Hair follicular keratinocyte (primary cell): ENCODE measurements around the gene NADK. TPM values are rescaled to one million over a fixed set of nuclear protein-coding genes. Genes with fewer than 3 reads are reported as not detected.

ENCODE experiments used
- total RNA-seq: library from RNA; depleted of rRNA; stranded (reverse); fragments of >200 nt; gene quantifications from 2 replicates; pipeline ENCODE4 v1.2.3, GENCODE V29; 2015

NADK gene, protein sequence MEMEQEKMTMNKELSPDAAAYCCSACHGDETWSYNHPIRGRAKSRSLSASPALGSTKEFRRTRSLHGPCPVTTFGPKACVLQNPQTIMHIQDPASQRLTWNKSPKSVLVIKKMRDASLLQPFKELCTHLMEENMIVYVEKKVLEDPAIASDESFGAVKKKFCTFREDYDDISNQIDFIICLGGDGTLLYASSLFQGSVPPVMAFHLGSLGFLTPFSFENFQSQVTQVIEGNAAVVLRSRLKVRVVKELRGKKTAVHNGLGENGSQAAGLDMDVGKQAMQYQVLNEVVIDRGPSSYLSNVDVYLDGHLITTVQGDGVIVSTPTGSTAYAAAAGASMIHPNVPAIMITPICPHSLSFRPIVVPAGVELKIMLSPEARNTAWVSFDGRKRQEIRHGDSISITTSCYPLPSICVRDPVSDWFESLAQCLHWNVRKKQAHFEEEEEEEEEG
- total RNA-seq, result 30.9 and 48.6 TPM in 2 replicates

DNA sequence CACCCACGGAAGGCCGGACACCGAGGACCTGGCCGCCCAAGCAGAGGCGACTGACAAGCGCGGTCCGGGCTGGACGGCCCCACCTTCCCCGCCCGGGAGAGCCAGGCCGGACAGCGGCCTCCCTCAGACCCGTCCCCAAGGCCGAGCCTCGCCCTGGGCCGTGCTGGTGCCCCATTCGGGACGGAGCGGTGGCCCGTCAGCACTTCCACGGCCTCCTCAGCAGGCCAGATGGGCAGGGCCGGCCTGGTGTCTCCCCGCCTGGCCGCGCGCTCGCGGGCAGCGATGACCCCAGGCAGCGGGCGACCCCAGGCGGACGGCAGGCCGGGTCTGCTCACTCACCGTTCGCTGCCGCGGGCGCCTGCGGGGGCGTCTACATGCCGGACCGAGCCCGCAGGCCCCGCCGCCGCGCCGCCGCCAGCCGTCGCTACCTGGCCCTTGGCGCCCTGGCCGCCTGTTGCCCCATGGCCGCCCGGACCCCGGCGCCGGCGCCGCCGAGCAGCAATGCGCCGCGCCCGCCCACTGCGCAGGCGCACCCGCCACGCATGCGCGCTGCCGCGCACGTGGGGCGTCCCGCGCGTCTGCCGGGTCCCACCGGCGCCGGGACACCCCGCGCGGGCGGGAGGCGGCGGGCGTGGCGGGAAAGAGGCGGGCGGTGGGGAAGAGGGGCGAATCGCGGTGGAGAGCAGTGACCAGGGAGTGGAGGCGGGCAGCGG, at the start of gene NADK:
NADK (minus strand) TSS at position 521 of the 713 bp plus-strand sequence. CDS start 13,064 bp downstream, outside the sequence.

DNA sequence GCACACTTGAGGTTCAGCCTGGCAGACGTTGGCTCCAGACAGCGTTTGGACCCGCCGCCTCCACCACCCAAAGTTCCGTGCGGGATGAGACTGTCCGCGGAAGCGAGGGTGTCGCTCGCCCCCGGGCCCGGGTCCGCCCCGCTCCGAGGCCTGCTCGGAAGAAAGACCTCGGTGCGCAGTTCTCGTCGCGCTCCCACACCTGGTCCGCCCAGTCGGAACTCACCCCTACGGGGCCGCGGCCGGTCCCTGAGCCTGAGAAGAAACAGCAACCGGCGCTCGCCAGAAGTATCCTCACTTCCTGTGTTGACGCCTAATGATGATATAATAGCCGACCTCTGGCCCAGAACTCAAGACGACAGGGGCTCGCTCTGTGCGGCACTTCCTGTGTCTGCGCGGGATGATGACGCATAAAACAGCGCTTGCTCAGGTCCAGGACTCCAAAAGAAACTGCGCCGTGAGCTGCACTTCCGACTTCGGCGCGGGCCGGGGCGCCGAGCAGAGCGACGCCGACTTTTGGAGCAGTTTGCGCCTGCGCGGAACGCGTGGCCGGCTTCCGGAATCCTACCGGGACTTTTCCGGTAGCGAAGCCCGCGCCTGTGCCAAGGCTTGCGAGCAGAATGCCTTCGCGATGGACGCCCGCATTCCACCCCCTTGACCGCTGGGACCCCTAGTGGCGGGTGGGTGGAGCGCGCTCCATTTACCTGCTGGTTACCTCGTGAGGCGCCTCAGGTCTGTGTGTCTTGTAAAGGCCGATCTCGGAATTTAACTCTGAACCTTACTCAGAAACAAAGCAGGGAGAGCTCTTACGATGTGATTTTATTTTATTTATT, 54.0 kb downstream of the NADK start, which contains the start of gene CDK11A:
CDK11A (minus strand) TSS at position 323 of the 830 bp plus-strand sequence. CDS start 1,539 bp downstream, outside the sequence.

Other genes with a start within 250 kb of the NADK start
- not detected in 2 replicates for gene TMEM240, start 237.8 kb downstream of the NADK start, total RNA-seq
- gene SSU72, start 203.6 kb downstream of the NADK start, total RNA-seq, result 130 and 156 TPM in 2 replicates
- 3.5 and 4.7 TPM in 2 replicates for gene FNDC10, start 178.3 kb downstream of the NADK start, total RNA-seq
- gene MIB2, start 163.0 kb downstream of the NADK start, total RNA-seq, result 24.0 and 45.4 TPM in 2 replicates
- gene MMP23B, start 146.3 kb downstream of the NADK start, total RNA-seq, result 0.08 and 3.7 TPM in 2 replicates
- 9.0 and 14.0 TPM in 2 replicates for gene CDK11B, start 119.5 kb downstream of the NADK start, total RNA-seq
- 8.0 and 12.4 TPM in 2 replicates for gene SLC35E2B, start 85.7 kb downstream of the NADK start, total RNA-seq
- gene CDK11A, start 54.1 kb downstream of the NADK start, total RNA-seq, result 7.2 and 10.3 TPM in 2 replicates
- 125 and 148 TPM in 2 replicates for gene GNB1, start 112.6 kb upstream of the NADK start, total RNA-seq
- gene CALML6, start 136.8 kb upstream of the NADK start, total RNA-seq, result not detected in 2 replicates
- 0.65 and 0.70 TPM in 2 replicates for gene TMEM52, start 140.8 kb upstream of the NADK start, total RNA-seq
- not detected in 2 replicates for gene CFAP74, start 225.3 kb upstream of the NADK start, total RNA-seq
- gene GABRD, start 240.9 kb upstream of the NADK start, total RNA-seq, result not detected in 2 replicates